Neural crest cell (in vitro differentiated cells): ENCODE measurements around the gene ZNF808. TPM values are rescaled to one million over a fixed set of nuclear protein-coding genes. Genes with fewer than 3 reads are reported as not detected.

Experiments used
- DNase-seq: peaks from one replicate; pipeline ENCODE4 v3.0.0; 2021; ENCODE audit warnings: low read depth, mixed read lengths, low spot score
- H3K27ac Mint-ChIP-seq: one replicate; pipeline ENCODE4 v1.8.0; 2021; ENCODE audit warnings: mild to moderate bottlenecking, mixed read lengths; ENCODE audit not compliant: unreplicated experiment
- H3K27me3 Mint-ChIP-seq: 2 replicates; pipeline ENCODE4 v1.8.0; 2021; ENCODE audit warnings: low read depth, mild to moderate bottlenecking, mixed read lengths
- H3K36me3 Mint-ChIP-seq: 2 replicates; pipeline ENCODE4 v1.8.0; 2021; ENCODE audit warnings: low read depth, mild to moderate bottlenecking, mixed read lengths
- H3K4me1 Mint-ChIP-seq: 2 replicates; pipeline ENCODE4 v1.8.0; 2021; ENCODE audit warnings: mixed read lengths
- H3K4me3 Mint-ChIP-seq: one replicate; pipeline ENCODE4 v1.8.0; 2021; ENCODE audit warnings: mild to moderate bottlenecking, mixed read lengths
- H3K9me3 Mint-ChIP-seq: 2 replicates; pipeline ENCODE4 v1.8.0; 2021; ENCODE audit warnings: mixed read lengths
- total RNA-seq: library from RNA; stranded (reverse); gene quantifications from 2 replicates; pipeline ENCODE4 v1.2.1, GENCODE V29; 2021
- TF ChIP-seq, protein P1 (sequence below): fragments of 200-600 bp; sonication (generic); conservative IDR thresholded peaks from 2 replicates; pipeline ENCODE4 v1.5.0; 2021; ENCODE audit warnings: antibody characterized with exemption, mild to moderate bottlenecking

ZNF808 gene
- total RNA-seq, 1 donor from 2014 or later, result 23.4 TPM

DNA sequence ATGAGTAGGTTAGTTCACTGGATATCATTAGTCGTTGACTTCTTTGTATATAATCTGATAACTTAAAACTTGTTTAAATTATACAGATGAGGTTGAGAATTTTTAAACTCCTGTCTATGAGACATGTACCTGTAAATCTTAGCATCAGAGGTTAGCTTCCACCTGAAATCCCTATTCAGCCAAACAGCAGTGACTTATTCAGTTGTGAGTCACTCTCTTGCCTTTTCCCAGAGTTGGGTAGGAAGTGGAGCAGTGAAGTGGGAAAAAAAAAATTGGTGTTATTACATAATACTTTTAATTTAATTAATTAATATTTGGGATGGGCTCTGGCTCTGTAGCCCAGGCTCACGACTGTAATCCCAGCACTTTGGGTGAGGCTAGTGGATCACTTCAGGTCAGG lies 75.5 kb downstream of the ZNF808 start:
- no peak for DNase-seq
- no peaks in the 10 kb centered on the region for H3K27me3 Mint-ChIP-seq
- H3K27ac Mint-ChIP-seq, result no peak overlapping the region
- peaks cover 14% of the 10 kb centered on the region for H3K36me3 Mint-ChIP-seq
- TF ChIP-seq, protein P1, sequence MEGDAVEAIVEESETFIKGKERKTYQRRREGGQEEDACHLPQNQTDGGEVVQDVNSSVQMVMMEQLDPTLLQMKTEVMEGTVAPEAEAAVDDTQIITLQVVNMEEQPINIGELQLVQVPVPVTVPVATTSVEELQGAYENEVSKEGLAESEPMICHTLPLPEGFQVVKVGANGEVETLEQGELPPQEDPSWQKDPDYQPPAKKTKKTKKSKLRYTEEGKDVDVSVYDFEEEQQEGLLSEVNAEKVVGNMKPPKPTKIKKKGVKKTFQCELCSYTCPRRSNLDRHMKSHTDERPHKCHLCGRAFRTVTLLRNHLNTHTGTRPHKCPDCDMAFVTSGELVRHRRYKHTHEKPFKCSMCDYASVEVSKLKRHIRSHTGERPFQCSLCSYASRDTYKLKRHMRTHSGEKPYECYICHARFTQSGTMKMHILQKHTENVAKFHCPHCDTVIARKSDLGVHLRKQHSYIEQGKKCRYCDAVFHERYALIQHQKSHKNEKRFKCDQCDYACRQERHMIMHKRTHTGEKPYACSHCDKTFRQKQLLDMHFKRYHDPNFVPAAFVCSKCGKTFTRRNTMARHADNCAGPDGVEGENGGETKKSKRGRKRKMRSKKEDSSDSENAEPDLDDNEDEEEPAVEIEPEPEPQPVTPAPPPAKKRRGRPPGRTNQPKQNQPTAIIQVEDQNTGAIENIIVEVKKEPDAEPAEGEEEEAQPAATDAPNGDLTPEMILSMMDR, result no peak
- H3K4me3 Mint-ChIP-seq, result peak overlapping the region; percentile 91
- H3K4me1 Mint-ChIP-seq, result peaks cover 25% of the 10 kb centered on the region
- peaks cover 2% of the 10 kb centered on the region for H3K9me3 Mint-ChIP-seq

DNA sequence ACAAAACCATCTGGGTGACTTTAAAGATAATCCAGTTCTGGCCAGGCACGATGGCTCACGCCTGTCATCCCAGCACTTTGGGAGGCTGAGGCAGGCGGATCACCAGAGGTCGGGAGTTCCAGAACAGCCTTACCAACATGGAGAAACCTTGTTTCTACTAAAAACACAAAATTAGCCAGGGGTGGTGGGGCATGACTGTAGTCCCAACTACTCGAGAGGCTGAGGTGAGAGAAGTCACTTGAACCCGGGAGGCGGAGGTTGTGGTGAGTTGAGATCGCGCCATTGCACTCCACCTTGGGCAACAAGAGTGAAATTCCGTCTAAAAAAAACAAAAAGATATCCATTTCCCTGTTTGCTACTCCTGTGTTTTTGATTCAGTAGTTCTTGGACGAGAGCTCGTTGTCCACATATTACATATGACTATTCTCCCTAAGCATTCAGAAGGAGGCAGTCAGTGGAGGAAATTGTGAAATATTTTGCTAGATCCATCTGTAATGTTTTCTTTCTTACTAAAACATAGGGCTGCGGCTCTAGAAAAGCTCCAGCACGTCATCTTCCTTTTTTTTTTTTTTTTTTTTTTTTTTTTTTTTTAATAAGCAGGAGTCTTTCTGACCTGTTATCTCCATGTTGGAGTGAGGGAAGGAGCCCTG lies 76.2 kb downstream of the ZNF808 start:
- Mint-ChIP-seq H3K4me1 (peaks cover 25% of the 10 kb centered on the region), H3K9me3 (peaks cover 4% of the 10 kb centered on the region), H3K27ac (no peak overlapping the region), H3K36me3 (peaks cover 16% of the 10 kb centered on the region), H3K4me3 (peak overlapping the region; percentile 19), H3K27me3 (no peaks in the 10 kb centered on the region)
- DNase-seq, result no peak
- TF ChIP-seq, protein P1, result no peak

Other genes starting within 250 kb of the ZNF808 start
- 24.7 and 25.2 TPM in 2 replicates for gene ZNF480, start 230.5 kb upstream of the ZNF808 start, total RNA-seq
- 10.0 and 11.5 TPM in 2 replicates for gene ZNF610, start 191.4 kb upstream of the ZNF808 start, total RNA-seq
- gene ZNF880, start 157.7 kb upstream of the ZNF808 start, total RNA-seq, result 9.7 and 10.0 TPM in 2 replicates
- 7.7 and 8.3 TPM in 2 replicates for gene ZNF528, start 129.8 kb upstream of the ZNF808 start, total RNA-seq
- gene ZNF534, start 98.5 kb upstream of the ZNF808 start, total RNA-seq, result not detected in 2 replicates
- gene ZNF578, start 74.1 kb upstream of the ZNF808 start, total RNA-seq, result 0.65 and 0.86 TPM in 2 replicates
- 17.3 and 18.7 TPM in 2 replicates for gene ZNF701, start 42.6 kb downstream of the ZNF808 start, total RNA-seq
- 45.6 and 46.3 TPM in 2 replicates for gene ZNF83, start 110.7 kb downstream of the ZNF808 start, total RNA-seq
- gene ZNF611, start 207.4 kb downstream of the ZNF808 start, total RNA-seq, result 20.6 and 25.7 TPM in 2 replicates